Activated CD8-positive, alpha-beta memory T cell treated with anti-CD3 and anti-CD28 coated beads for 48 hours (primary cell): ENCODE results near the gene DOCK2.
A peak's percentile ranks its signal among the peaks of the same experiment; 100 is the strongest.
"Not testable (repeated sequence)": the region's sequence is repeated elsewhere in the genome, so short reads cannot be mapped to it uniquely, and the experiment has no call there.

ENCODE experiments used
- DNase-seq, 3 experiments: peaks; one replicate each; pipeline ENCODE4 v3.0.0-alpha.2; 2020; ENCODE audit warnings: low read depth in 2 of 3, low spot score in 2 of 3

The DOCK2 gene

GRCh38 chr5:169785771-169786618, 148.9 kb downstream of the DOCK2 start:
- DNase-seq: no peak

- DNase-seq: no peak
These were observed 151.1 kb downstream of the DOCK2 start for GRCh38 chr5:169788168-169788567.

- DNase-seq: no peak
These were observed 152.4 kb downstream of the DOCK2 start for GRCh38 chr5:169789417-169789940.

GRCh38 chr5:169791251-169791650, 154.2 kb downstream of the DOCK2 start:
- DNase-seq: no peak

GRCh38 chr5:169795338-169795737, 158.3 kb downstream of the DOCK2 start:
- no peak for DNase-seq

- DNase-seq: no peak
These were observed 159.7 kb downstream of the DOCK2 start for GRCh38 chr5:169796731-169797130.

GRCh38 chr5:169797577-169797976, 160.5 kb downstream of the DOCK2 start:
- no peak for DNase-seq

GRCh38 chr5:169798438-169798837, 161.4 kb downstream of the DOCK2 start:
- no peak for DNase-seq

- no peak for DNase-seq
These were observed 162.0 kb downstream of the DOCK2 start for GRCh38 chr5:169798906-169799660.

GRCh38 chr5:169801324-169801777, 164.3 kb downstream of the DOCK2 start:
- DNase-seq: no peak

- DNase-seq: no peak
These were observed 164.7 kb downstream of the DOCK2 start for GRCh38 chr5:169801781-169802180.

GRCh38 chr5:169803077-169803981, 166.3 kb downstream of the DOCK2 start:
- no peak for DNase-seq

GRCh38 chr5:169804861-169805260, 167.8 kb downstream of the DOCK2 start:
- no peak for DNase-seq

GRCh38 chr5:169805527-169805934, 168.5 kb downstream of the DOCK2 start:
- DNase-seq: peak; percentile 25 to 55 (median 36)

GRCh38 chr5:169805937-169806700, 169.0 kb downstream of the DOCK2 start:
- DNase-seq: no peak

GRCh38 chr5:169808118-169808581, 171.1 kb downstream of the DOCK2 start:
- DNase-seq: no peak

- not testable (repeated sequence) for DNase-seq
These were observed 171.8 kb downstream of the DOCK2 start for GRCh38 chr5:169808880-169809279.

GRCh38 chr5:169809281-169809680, 172.2 kb downstream of the DOCK2 start:
- no peak for DNase-seq

- DNase-seq: no peak
These were observed 173.4 kb downstream of the DOCK2 start for GRCh38 chr5:169810524-169810923.

GRCh38 chr5:169811023-169811422, 173.9 kb downstream of the DOCK2 start:
- no peak for DNase-seq
